HepG2 (cell line): ENCODE data around the gene CARD9. TPM values are rescaled to one million over a fixed set of nuclear protein-coding genes. Genes with fewer than 3 reads are reported as not detected.

ENCODE experiments used
- ATAC-seq: fragments of 200-7000 bp; cut with Tn5 transposase; 3 replicates; pipeline ENCODE4 v1.9.1; 2020; ENCODE audit warnings: mild to moderate bottlenecking, moderate library complexity
- BruUV-seq: library from RNA; stranded (reverse); fragments of 400-500 nt; replicated peaks from 2 replicates; lab custom pipeline; 2021; lab: Mats Ljungman, UMichigan
- CTCF ChIA-PET: fragments of 300-600 bp; formaldehyde crosslinking; extraction: SDS; loops from one replicate; lab custom pipeline; 2021; ENCODE audit warnings: low total read pairs, inconsistent platforms, low intra/inter-chr PET ratio; lab: Yijun Ruan, JAX
- POLR2A ChIA-PET: fragments of 350-600 bp; sonication (Branson Sonifier 250); formaldehyde crosslinking; loops from one replicate; lab custom pipeline; 2020; ENCODE audit warnings: antibody characterized with exemption, inconsistent platforms; lab: Yijun Ruan, JAX
- DNase-seq: peaks from one replicate; pipeline ENCODE4 v3.0.0-alpha.2; 2015; ENCODE audit warnings: low spot score
- FAIRE-seq: peaks from 3 replicates; lab custom pipeline; 2011; peaks lifted over from hg19 to GRCh38; lab: Jason Lieb, UNC
- H2AFZ ChIP-seq: one replicate; pipeline ENCODE4 v1.6.1; 2011; ENCODE audit warnings: low read length, inconsistent platforms
- H3K27ac ChIP-seq: fragments of 300-600 bp; 3 replicates; pipeline ENCODE4 v1.8.0; 2011; ENCODE audit warnings: mixed run types, mild to moderate bottlenecking, mixed read lengths, low read length, inconsistent platforms; ENCODE audit not compliant: insufficient read depth; ENCODE audit errors: extremely low read length
- H3K27me3 ChIP-seq, 2 experiments: fragments of 200-600 bp in 1 of 2; 2 replicates in 1 of 2; 3 replicates in 1 of 2; pipeline versions ENCODE4 v1.6.0 to v1.8.0; 2011; ENCODE audit warnings: low read length in 2 of 2, mild to moderate bottlenecking in 2 of 2, moderate library complexity in 2 of 2, inconsistent platforms in 1 of 2; ENCODE audit not compliant: insufficient read depth in 2 of 2, control insufficient read depth in 1 of 2
- H3K36me3 ChIP-seq, 2 experiments: fragments of 200-600 bp in 1 of 2; replicated peaks in 1 of 2; 2 replicates in 1 of 2; 3 replicates in 1 of 2; pipeline versions ENCODE4 v1.5.1 to v1.8.0; 2011; ENCODE audit warnings: low read length in 2 of 2, inconsistent platforms in 1 of 2; ENCODE audit not compliant: insufficient read depth in 2 of 2, control insufficient read depth in 1 of 2
- H3K4me1 ChIP-seq: 2 replicates; pipeline ENCODE4 v1.5.1; 2012; ENCODE audit warnings: low read length, inconsistent platforms; ENCODE audit not compliant: insufficient read depth
- H3K4me2 ChIP-seq: 2 replicates; pipeline ENCODE4 v1.6.0; 2011; ENCODE audit warnings: low read depth, low read length, inconsistent platforms
- H3K4me3 ChIP-seq, 3 experiments: fragments of 200-600 bp in 1 of 3; sonication (generic), shearing (Covaris generic) in 1 of 3; replicated peaks in 1 of 3; 2 replicates each; pipeline ENCODE4 v1.5.1; 2011 to 2016; ENCODE audit warnings: low read length in 3 of 3, inconsistent platforms in 2 of 3, low read depth in 2 of 3, mild to moderate bottlenecking in 2 of 3, control low read depth in 1 of 3, mixed read lengths in 1 of 3; ENCODE audit not compliant: insufficient read depth in 1 of 3
- H3K79me2 ChIP-seq: one replicate; pipeline ENCODE4 v1.6.1; 2011; ENCODE audit warnings: low read length, inconsistent platforms; ENCODE audit not compliant: insufficient read depth
- H3K9ac ChIP-seq: 2 replicates; pipeline ENCODE4 v1.6.0; 2011; ENCODE audit warnings: mild to moderate bottlenecking, low read depth, low read length, inconsistent platforms; ENCODE audit not compliant: insufficient read depth
- H3K9me3 ChIP-seq: 2 replicates; pipeline ENCODE4 v1.5.1; 2012; ENCODE audit warnings: mild to moderate bottlenecking, low read length
- H4K20me1 ChIP-seq: 2 replicates; pipeline ENCODE4 v1.6.0; 2011; ENCODE audit warnings: inconsistent platforms, mild to moderate bottlenecking, low read length, moderate library complexity; ENCODE audit not compliant: insufficient read depth
- AKNA ChIP-seq: sonication (generic); formaldehyde crosslinking; IDR thresholded peaks from 2 replicates; pipeline ENCODE4 v1.4.0; 2020; ENCODE audit warnings: missing genetic modification reagents, borderline replicate concordance
- BCL6 ChIP-seq: IDR thresholded peaks from 2 replicates; pipeline ENCODE4 v1.6.1; 2016; ENCODE audit warnings: missing genetic modification reagents, missing compliant biosample characterization
- CHCHD3 ChIP-seq: sonication (generic); formaldehyde crosslinking; IDR thresholded peaks from 2 replicates; pipeline ENCODE4 v1.8.0; 2022; ENCODE audit warnings: mild to moderate bottlenecking, missing genetic modification reagents, moderate library complexity
- EZH2 ChIP-seq: conservative IDR thresholded peaks from 2 replicates; pipeline ENCODE4 v1.6.1; 2012; ENCODE audit warnings: mild to moderate bottlenecking, low read depth, low read length, moderate library complexity
- HOXA5 ChIP-seq: sonication (generic); formaldehyde crosslinking; IDR thresholded peaks from 2 replicates; pipeline ENCODE4 v1.4.0; 2020; ENCODE audit warnings: missing genetic modification reagents
- JUND ChIP-seq: sonication (generic); formaldehyde crosslinking; IDR thresholded peaks from 2 replicates; pipeline ENCODE4 v1.8.0; 2022; ENCODE audit warnings: mild to moderate bottlenecking, missing genetic modification reagents
- PLRG1 ChIP-seq: fragments of 450-650 bp; conservative IDR thresholded peaks from 2 replicates; pipeline ENCODE4 v1.6.1; 2016
- POLR2AphosphoS5 ChIP-seq: IDR thresholded peaks from 2 replicates; pipeline ENCODE4 v1.6.1; 2012; ENCODE audit warnings: low read depth, low read length
- RARG ChIP-seq: sonication (generic); formaldehyde crosslinking; IDR thresholded peaks from 2 replicates; pipeline ENCODE4 v1.4.0; 2020; ENCODE audit warnings: low read depth, mild to moderate bottlenecking, missing genetic modification reagents
- STAT6 ChIP-seq: sonication (generic); formaldehyde crosslinking; IDR thresholded peaks from 2 replicates; pipeline ENCODE4 v1.4.0; 2020; ENCODE audit warnings: missing genetic modification reagents, mild to moderate bottlenecking, borderline replicate concordance
- U2AF2 ChIP-seq: fragments of 200-400 bp; formaldehyde crosslinking; IDR thresholded peaks from 2 replicates; pipeline ENCODE4 v1.6.1; 2017; ENCODE audit warnings: low read depth, mild to moderate bottlenecking, low read length
- ZNF878 ChIP-seq: sonication (generic); formaldehyde crosslinking; IDR thresholded peaks from 2 replicates; pipeline ENCODE4 v1.8.1; 2023; ENCODE audit warnings: mild to moderate bottlenecking, missing genetic modification reagents, moderate library complexity
- WGBS: methylation state at CpG from one replicate; pipeline ENCODE4 v1.1.6; 2017; ENCODE audit warnings: low lambda C conversion rate; 5-methylcytosine and 5-hydroxymethylcytosine counted together
- in situ Hi-C: cut with HindIII; loops from 2 replicates; pipeline ENCODE4 v1.10.0; 2017; ENCODE audit warnings: low pct_unique_long_range_greater_than_20kb; ENCODE audit not compliant: extremely low pct_ligation_motif_present
- intact Hi-C: fragments of 100-400 bp; cut with micrococcal nuclease; formaldehyde crosslinking; loops from one replicate; pipeline ENCODE4 v1.10.0; 2022; ENCODE audit not compliant: unreplicated experiment
- polyA plus RNA-seq, 8 experiments: library from polyadenylated mRNA; depleted of rRNA in 3 of 8; stranded (reverse) in 7 of 8; unstranded in 1 of 8; fragments of >200 nt; fragmentation: Illumina TruSeq in 4 of 8; extraction: Trizol in 4 of 8; gene quantifications; 2 replicates each; pipeline versions ENCODE4 v1.2.1 to v1.2.3, GENCODE V29; 2011 to 2016; ENCODE audit warnings: low read depth in 4 of 8, missing spikeins in 1 of 8, mixed read lengths in 1 of 8; ENCODE audit not compliant: insufficient read depth in 1 of 8
- total RNA-seq, 5 experiments: library from RNA; depleted of rRNA; stranded (reverse); fragments of >200 nt; fragmentation: Illumina TruSeq; extraction: Trizol; gene quantifications; 2 replicates each; pipeline ENCODE4 v1.2.3, GENCODE V29; 2016; ENCODE audit warnings: low read depth in 1 of 5
- TF ChIP-seq, protein P1 (sequence below): sonication (generic); formaldehyde crosslinking; IDR thresholded peaks from 2 replicates; pipeline ENCODE4 v1.4.0; 2020; ENCODE audit warnings: low read depth, mild to moderate bottlenecking, missing genetic modification reagents

CARD9 gene
- total and polyA plus RNA-seq, 2 of the 13 experiments (the other 11 are each of a cell fraction or from before 2014, with no cell fraction given): 3.3 to 7.4 TPM

DNA sequence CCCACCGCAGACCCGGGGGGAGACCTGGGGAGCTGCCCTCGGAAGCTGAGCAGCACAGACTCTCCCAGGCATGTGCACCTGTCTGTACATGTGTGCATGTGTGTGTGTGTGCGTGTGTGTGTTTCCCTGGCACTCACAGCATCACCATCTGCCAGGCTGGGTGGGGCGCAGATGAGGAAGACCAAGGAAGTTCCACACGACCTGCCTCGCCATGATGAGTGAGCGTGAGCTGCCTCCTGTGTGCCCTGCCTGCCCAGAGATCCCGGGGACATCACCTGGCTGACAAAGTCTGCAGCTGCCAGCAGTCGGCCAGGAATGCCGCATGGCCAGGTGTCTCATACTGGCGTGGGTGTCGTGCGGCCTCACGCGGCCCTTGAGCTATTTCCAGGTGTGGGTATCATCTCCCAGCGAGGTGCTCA lies 50.1 kb downstream of the CARD9 start (continued):
- no peak for TF ChIP-seq U2AF2
- TF ChIP-seq RARG: no peak
- TF ChIP-seq CHCHD3: no peak
- no peak for TF ChIP-seq EZH2
- TF ChIP-seq STAT6: no peak

GRCh38 chr9:136322756-136323330 lies 50.6 kb downstream of the CARD9 start:
- no peak for ATAC-seq
- Histone ChIP-seq H3K9ac (no peak overlapping the region), H3K4me1 (peaks cover 14% of the 10 kb centered on the region), H3K9me3 (no peaks in the 10 kb centered on the region), H3K27me3 (peaks cover 16 to 57% of the 10 kb centered on the region in 2 experiments), H3K27ac (no peak overlapping the region), H3K4me2 (no peak overlapping the region), H3K79me2 (no peaks in the 10 kb centered on the region), H3K4me3 (no peak overlapping the region), H2AFZ (no peak overlapping the region), H3K36me3 (no peaks in the 10 kb centered on the region), H4K20me1 (no peaks in the 10 kb centered on the region)
- 45% methylated on average over 6 of the region's 23 CpGs for WGBS
- BruUV-seq: no TSS peak
- intact Hi-C loops (no loop called here), in situ Hi-C loops (no loop called here)
- no peak for FAIRE-seq
- ChIA-PET POLR2A (interaction anchor here (1.1 kb wide), 1 partner anchor 40 kb away, joined by 3 read pairs; no protein-coding TSS in a partner anchor), CTCF (no interaction called here)
- no peak for DNase-seq
- TF ChIP-seq PLRG1 (no peak), BCL6 (CRISPR knock-in tag) (no peak), ZNF878 (CRISPR knock-in tag) (no peak), JUND (CRISPR knock-in tag) (no peak), AKNA (CRISPR knock-in tag) (no peak), HOXA5 (no peak), POLR2AphosphoS5 (no peak)
- TF ChIP-seq, protein P1, sequence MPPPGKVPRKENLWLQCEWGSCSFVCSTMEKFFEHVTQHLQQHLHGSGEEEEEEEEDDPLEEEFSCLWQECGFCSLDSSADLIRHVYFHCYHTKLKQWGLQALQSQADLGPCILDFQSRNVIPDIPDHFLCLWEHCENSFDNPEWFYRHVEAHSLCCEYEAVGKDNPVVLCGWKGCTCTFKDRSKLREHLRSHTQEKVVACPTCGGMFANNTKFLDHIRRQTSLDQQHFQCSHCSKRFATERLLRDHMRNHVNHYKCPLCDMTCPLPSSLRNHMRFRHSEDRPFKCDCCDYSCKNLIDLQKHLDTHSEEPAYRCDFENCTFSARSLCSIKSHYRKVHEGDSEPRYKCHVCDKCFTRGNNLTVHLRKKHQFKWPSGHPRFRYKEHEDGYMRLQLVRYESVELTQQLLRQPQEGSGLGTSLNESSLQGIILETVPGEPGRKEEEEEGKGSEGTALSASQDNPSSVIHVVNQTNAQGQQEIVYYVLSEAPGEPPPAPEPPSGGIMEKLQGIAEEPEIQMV (CRISPR knock-in tag): no peak
